ENCODE measurements around the gene DHX15. TPM values are rescaled to one million over a fixed set of nuclear protein-coding genes. Genes with fewer than 3 reads are reported as not detected.

DHX15 gene
- total RNA-seq, 1 donor from 2014 or later: 161 TPM

DNA sequence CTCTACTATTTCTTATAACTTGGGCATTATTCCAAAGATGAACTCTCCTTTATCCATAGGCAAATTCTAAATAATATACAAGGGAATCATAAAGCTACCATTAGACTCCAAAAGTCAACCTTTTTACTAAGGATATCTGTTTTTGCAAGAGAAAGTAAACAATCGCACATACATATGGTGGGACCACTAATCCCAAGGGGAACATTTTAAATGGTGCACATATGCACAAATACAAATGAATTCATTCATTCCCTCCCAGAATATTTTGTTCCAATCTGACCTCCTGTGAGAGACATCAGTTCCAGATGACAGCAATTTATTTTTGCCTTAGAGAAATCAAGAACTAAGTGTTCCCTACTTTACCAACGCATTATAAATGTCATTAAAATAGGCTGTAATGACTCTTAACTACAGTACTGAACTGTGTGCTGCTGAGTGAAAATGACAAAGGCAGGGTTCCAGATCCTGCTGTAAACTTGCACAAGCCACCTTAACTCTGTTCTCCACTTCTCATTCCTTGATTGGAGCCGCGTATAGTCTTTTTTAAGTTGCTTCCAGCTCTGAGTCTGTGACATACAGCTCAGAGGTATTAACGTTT is 2.0 kb downstream of the DHX15 start:
- DNase-seq: peak; percentile 20

DNA sequence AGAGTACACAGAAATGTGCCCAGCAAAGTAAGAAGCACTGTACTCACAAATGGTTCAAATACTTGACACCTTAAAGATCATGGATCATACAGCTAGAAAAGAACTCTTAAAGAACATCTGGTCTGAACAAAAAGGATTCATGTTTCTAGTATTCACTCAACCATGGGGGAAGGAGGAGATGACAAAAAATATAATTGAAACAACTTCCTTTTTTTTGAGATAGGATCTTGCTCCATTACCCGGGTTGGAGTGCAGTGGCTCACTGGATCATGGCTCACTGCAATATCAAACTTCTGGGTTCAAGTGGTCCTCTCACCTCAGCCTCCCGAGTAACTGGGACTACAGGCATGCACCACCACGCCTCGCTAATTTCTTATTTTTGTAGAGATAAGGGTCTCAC is 6.0 kb downstream of the DHX15 start:
- DNase-seq: no peak

DNA sequence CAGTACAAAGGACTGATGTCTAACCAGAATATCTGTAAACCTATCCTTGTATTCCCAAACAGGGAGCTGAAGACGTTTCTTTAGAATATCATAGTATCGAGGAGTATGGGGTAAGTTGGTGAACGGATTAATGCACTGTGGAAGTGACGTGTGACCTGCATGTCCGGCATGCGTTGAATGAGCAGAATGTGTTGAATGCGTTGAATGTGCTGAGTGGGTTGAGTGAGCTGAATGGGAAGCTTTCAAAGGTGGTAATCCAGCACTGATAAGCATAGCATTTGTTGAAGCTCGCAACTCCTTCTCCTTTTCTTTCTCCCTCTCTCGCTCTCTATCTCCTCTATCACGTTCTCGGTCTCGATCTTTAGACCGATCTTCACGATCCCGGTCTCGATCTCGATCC is 8.1 kb downstream of the DHX15 start:
- no peak for DNase-seq

DNA sequence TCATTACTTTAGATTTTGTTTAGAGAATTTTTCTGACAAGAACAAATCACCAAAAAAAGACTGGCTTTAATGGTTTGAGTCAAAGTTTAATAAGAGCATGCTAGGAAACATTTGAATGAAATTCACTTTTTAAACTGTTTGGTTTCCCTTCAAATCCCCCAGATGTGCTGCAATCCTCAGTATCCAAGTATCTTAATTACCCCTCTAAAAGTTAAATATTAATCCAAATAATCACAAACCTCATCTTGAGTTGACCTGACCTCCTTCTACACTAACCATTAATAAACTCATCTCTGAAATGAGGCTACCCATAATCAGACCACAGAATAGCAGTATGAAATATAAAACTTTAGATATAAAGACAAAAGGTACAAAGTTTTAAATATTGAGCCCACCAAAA is 10.1 kb downstream of the DHX15 start:
- no peak for DNase-seq

DNA sequence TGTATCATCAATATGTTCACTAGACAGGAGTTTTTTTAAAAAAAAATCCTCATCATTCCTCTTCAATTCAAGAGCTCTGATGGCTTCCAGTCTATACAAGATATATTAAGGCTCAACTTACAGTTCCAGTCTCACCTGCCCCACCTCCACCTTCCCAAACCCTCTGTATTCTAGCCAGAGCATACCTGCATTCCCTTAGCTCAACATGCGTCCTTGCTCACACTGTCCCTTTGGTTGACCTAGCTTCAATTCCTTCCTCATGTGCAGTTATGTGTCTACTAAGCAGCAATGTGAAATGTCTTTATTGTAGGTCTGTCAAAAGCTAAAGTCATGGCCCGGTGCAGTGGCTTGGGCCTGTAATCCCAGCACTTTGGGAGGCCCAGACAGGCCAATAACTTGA is 10.8 kb downstream of the DHX15 start:
- DNase-seq: no peak

DNA sequence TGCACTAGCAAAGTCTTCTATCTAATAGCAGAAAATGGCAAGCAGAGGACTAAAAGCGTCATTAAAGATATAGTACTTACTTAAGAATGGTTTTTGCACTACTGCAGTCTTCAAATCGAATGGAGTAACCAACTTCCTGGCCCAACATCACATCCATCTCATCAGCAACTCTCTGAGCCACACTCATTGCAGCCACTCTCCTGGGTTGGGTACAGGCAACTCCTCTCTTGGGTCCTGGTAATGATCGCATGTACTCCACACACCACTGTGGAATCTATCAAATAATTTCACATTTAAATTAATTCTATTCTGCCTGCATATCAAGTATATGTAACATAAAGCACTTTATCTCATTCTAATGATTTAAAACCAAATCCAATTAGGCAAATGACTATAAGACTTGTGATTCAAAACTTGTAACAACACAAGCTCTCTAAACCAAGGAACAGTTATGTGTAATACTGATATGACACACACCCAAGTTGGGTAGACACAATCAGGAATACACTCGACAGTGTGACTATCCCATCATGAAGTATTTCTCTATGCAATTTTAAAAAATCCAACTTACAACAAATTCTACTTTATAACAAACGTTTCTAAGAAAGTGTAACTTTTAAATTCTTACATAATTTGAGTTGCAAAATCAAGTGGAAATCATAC is 13.6 kb downstream of the DHX15 start:
- DNase-seq: no peak

DNA sequence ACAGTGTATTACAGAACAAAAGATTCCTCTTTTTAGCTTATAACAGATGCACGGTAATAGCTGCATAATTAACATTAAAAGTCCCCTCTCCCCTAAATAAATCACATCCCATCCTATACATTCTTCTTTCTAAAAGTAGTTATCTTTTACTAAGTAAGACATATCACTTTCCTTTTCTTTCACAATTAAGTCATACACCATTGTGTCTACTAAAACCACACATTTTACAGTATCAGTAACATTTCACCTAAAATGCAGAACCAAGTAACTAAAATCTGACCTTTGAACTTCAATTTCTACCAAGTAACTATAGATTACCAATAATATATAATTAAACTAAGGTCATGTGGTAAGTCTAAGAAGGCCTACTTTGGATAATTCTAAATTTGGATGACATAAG is 14.2 kb downstream of the DHX15 start:
- no peak for DNase-seq

DNA sequence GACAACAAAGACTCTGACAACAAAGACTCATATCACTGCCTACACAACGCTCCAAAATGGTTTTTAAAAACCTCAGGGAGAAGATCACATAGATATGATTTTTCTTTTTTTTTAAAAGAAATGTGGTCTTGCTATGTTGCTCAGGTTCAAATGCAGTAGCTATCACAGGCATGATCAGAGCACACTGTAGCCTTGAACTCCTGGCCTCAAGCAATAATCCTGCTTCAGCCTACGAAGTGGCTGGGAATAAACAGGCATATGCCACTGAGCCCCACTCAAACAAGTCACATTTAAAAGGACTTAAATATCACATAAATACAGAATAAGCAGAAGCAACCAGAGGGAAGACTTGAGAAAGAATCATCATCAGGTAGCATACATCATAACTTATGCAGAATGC is 14.7 kb downstream of the DHX15 start:
- DNase-seq: no peak

DNA sequence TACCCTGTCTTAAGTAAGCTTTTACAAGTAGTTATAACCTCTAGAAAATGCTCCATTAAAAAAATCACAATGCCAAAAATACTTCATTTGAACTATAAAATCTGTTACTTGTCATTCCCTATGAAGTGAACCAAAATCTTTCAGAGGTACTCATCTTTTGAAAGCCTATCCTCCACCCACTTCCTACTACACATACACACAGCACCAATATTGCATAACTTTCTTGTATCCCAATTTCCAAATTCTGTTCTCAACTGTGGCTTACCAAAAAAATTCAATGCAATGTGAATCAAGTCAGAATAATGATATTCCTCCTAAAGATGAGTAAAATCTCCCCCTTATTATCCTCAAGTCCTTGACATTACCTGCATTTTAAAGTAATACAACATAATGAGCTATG is 15.9 kb downstream of the DHX15 start:
- DNase-seq: no peak

DNA sequence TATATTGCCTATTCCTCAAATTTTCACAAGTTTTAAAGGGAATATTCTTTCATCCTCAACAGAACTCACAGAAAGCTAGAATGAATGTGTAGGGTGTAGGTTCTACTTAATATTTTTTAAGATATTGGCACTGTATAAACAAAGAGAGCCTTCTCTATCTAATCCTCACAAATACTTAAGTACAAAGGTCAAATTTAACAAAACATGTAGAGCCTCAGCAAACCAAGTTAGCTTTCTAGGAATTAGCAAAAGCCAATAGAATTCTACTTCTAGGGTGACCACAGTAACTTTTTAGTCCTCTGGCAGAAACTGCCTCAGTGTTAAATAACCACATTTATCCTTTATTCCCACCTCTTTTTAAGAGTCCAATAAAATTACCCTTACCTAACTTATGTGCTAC is 19.3 kb downstream of the DHX15 start:
- DNase-seq: no peak

DNA sequence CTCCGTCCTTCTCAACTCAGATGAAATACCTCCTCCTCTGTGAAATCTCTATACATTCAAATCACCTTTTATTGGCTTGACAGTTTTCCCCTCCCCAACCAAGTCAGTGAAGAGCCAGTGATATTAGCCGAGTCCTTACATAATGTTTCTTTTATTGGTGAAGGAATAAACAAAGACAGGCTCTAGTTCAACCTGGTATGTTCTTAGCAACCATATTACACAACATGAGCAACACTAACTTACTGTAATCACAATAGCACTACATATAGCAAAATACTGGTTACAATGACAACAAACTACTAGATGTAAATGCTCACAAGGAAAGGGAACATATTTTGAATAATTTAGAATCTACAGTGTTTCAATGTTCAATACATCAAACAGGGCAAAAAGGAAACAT is 19.9 kb downstream of the DHX15 start:
- no peak for DNase-seq

DNA sequence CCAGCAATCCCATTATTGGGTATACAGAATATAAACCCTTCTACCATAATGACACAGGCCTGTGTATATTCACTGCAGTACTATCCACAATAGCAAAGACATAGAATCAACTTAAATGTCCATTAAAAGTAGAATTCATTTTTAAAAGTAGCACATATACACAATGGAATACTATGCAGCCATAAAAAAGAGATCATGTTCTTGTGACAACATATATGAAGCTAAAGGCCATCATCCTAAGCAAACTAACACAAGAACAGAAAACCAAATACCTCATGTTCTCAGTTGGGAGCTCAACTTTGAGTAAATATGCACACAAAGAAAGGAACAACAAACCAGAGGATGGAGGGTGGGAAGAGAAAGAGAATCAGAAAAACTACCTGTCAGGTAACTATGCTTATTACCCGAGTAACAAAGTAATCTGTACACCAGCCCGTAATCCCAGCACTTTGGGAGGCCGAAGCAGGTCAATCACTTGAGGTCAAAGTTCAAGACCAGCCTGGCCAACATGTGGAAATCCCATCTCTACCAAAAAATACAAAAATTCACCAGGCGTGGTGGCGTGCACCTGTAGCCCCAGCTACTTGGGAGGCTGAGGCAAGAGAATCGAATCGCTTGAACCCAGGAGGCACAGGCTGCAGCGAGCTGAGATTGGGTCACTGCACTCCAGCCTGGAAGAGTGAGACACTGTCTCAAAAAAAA is 22.8 kb downstream of the DHX15 start:
- DNase-seq: no peak

DNA sequence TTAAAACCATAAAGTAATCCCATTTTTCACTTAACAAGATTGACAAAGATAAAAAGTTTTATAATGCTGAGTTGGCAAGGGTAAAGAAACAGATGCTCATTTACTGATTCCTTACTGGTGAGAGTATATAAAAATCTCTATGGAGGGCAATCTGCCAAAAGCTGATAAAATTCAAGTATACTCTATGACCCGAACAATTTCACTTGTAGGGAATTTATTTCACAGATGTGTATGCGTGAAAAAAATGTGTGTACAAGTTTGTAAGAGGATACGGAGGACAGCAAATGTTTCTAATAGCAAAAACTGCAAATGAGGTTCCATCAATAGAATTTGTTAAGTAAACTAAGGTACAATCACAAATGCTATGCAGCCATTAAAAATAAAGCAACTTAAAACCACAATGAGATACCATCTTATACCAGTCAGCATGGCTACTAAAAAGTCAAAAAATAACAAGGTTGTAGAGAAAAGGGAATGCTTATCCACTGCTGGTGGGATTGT is 23.4 kb downstream of the DHX15 start:
- peak; percentile 14 for DNase-seq

DNA sequence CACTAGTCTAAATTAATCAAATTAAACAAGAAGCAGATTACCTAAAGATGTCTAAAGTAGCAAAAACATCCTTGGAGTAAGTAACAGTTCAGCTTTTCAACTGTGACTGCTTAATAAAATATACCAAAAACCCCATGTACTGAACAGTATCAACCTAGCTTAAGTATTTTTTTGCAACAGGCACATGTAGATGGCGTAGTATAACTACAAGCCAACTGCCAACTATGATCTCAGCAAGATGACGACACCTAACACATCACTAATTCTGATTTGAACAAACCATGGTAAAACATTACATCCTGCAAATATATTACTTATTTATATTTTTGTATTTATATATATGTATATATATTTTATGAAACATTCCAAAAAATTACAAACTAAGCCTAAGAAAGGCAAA is 24.5 kb downstream of the DHX15 start:
- peak; percentile 20 for DNase-seq

DNA sequence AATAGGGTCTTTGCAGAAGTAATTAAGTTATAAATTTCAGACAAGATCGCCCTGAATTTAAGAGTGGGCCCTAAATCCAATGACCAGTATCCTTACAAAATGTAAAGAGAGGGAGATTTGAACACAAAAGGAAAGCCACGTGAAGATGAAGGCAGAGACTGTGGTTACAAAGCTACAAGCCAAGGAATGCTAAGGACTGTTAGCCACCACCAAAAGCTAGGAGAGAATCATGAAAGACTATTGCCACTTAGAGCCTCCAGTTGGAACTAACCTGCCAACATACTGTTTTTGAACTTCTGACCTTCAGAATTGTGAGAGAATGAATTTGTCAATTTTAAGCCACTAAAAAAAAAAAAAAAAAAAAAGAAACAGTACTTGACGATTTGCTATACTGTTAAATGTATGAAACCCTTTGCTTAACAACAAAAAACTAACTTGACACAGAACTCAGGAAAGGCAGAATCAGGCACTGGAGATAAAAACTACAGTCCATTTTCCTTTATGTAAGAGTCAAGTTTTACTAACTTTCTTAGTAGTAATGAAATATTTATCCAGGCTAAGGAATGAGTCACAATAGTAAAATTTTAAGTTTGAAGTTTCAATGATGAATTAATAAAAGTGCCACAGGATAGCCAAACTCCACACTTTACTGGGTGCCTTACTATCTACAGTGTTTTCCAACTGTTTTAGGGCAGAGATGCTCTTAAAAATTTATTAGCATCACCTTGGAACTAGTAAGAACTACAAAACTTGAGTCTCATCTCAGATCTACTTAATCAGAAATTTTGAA is 25.1 kb downstream of the DHX15 start:
- no peak for DNase-seq

DNA sequence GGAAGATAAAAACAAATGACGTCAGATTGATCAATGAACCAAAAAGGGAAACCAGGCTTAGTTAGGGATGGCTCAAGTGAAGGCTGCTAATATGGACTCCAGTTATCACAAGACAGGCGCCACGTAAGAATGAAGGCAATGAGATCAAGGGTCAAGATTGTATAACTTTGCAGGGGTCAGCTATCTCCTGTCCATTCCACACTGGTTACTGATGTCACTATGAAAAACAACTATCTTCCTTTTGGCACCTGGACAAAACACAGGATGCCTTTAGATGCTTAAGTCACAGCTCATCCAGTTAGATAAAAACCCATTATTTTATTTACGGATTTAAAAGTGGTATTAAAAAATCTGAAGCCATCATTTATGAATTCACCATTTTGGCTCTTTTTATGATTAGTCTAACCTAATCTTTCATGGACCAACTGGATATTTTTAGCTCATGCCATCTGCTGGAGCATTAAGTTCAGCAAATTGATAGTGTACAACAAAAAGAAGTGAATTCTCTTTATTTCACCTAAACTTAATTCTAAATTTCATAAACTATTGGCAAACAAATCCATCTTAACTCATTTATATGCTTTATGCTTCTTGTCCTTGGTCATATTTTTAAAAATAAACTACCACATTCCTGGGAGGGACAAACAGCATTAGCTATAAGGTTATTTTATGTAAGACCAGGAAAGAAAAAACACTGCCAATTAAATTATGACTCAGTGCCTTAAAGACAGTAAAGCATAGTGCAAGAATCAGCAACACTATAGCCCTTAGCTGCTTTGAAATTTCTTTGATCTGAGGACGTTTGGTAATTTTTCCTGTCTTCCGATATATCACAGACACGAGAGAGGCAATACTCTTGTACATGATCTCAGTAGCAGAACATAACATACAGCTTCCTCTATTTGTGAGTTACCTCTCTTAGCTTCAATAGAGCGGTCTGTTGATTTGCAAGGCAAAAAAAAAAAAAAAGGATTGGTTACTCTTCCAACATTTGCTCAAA is 27.0 kb downstream of the DHX15 start:
- peak; percentile 28 for DNase-seq

DNA sequence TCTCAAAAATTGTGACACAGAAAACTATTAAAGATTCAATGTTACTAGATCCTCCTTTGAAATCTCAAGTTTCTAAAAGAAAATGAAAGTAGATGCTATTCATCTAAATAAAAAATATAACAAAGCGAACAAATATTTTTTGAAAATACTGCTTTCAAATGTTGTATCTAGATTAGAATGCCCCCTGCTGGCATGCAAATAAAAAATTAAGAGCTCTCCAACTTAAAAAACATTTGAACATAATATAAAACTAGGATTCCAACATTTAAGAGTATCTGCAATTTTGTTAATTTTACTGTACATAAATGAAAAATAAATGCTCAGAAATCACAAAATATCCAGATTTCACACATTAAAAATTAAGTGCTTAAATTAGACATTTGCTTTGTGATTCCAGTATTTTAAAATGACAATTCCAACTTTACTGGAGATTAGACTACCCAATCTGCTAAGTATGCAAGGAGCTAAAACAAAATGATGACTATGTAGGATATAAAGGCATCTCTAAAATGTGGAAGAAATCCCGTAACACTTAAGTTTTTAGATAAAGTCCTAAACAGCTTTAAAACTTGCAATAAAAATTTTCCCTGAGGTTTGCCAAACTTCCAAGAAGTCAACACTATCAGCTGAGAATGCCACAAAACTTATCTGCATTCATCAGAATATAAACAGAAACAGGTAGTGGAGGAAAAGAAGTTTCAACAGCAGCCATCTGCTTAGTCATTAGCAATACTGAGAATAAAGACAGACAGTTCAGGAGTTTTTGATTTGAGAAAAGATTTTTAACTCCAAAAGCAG is 32.7 kb downstream of the DHX15 start:
- DNase-seq: peak; percentile 38

DNA sequence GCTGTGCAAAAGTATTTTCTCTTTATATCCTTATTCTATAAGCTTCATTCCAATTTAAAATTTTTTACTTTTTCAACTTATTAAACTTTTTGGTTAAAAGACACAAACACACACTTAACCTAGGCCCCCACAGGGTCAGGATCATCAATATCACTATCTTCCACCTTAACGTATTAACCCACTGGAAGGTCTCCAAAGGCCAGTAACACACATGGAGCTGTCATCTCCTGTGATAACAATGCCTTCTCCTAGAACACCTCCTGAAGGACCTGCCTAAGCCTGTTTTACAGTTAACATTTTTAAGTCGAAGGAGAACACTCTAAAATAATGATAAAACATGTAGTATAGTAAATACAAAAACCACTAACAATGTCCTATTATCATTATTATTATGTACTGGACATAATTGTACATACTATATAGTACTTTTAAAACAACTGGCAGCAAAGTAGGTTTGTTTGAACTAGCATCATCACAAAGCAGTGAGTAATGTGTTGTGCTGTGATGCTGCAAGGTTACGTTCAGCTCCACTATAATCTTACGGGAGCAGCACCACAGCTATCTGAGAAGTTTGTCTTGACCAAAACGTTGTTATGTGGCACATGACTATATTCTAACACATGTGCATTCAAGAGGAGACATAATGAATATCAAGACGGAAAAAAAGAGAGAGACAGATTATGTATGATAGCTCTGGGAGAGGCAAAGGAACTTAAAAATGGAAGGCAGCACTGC is 33.7 kb downstream of the DHX15 start:
- no peak for DNase-seq

DNA sequence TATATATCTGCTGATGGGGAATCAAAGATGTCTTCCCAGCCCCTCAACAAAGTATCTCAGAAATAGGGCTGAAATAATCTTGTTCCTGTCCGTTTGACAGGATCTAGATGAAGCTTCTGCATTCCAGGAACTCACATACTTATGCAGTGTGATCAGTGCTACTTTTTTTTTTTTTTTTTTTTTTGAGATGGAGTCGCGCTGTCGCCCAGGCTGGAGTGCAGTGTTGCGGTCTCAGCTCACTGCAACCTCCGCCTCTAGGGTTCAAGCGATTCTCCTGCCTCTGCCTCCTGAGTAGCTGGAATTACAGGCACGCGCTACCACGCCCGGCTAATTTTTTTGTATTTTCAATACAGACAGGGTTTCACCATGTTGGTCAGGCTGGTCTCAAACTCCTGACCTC is 36.4 kb downstream of the DHX15 start:
- no peak for DNase-seq

Measured in dermis blood vessel endothelial cell (primary cell).